OCI-LY3 (cell line): ENCODE results near the gene AKAP1.

ENCODE experiments used
- H2AFZ ChIP-seq: fragments of 200-600, 300-600 bp; shearing (Covaris generic); 2 replicates; pipeline ENCODE4 v1.6.0; 2014; ENCODE audit warnings: antibody characterized with exemption, low read depth, low read length
- H3K27ac ChIP-seq: fragments of 200-600, 300-600 bp; sonication (generic); 2 replicates; pipeline ENCODE4 v1.5.1; 2014; ENCODE audit warnings: mild to moderate bottlenecking, low read length, moderate library complexity, mixed read lengths
- H3K27me3 ChIP-seq: fragments of 200-600, 300-600 bp; sonication (generic); 2 replicates; pipeline ENCODE4 v1.6.1; 2014; ENCODE audit warnings: low read depth, low read length, mixed read lengths
- H3K36me3 ChIP-seq: fragments of 200-600, 300-600 bp; sonication (generic); replicated peaks from 2 replicates; pipeline ENCODE3; 2014; ENCODE audit warnings: low read depth, low read length, mixed read lengths
- H3K4me1 ChIP-seq: fragments of 300-600, 200-600 bp; sonication (generic); 2 replicates; pipeline ENCODE4 v1.6.1; 2014; ENCODE audit warnings: low read length, mixed read lengths
- H3K4me2 ChIP-seq: fragments of 200-600, 300-600 bp; sonication (generic); 2 replicates; pipeline ENCODE4 v1.6.1; 2014; ENCODE audit warnings: low read length, mixed read lengths
- H3K4me3 ChIP-seq: fragments of 300-600, 200-600 bp; sonication (generic); 2 replicates; pipeline ENCODE4 v1.5.1; 2014; ENCODE audit warnings: antibody characterized with exemption, mild to moderate bottlenecking, low read length, moderate library complexity
- H3K79me2 ChIP-seq: fragments of 300-600, 200-600 bp; shearing (Covaris generic); 2 replicates; pipeline ENCODE4 v1.6.1; 2014; ENCODE audit warnings: mild to moderate bottlenecking, low read length, mixed read lengths
- H3K9ac ChIP-seq: fragments of 300-600, 200-600 bp; shearing (Covaris generic); 2 replicates; pipeline ENCODE4 v1.6.0; 2014; ENCODE audit warnings: mild to moderate bottlenecking, low read length, moderate library complexity
- H3K9me3 ChIP-seq: fragments of 200-600, 300-600 bp; shearing (Covaris generic); 2 replicates; pipeline ENCODE4 v1.6.1; 2014; ENCODE audit warnings: low read length, mixed read lengths; ENCODE audit not compliant: insufficient read depth
- H4K20me1 ChIP-seq: fragments of 200-600, 300-600 bp; sonication (generic); 2 replicates; pipeline ENCODE4 v1.6.1; 2016; ENCODE audit warnings: low read length, mixed read lengths; ENCODE audit not compliant: insufficient read depth
- CTCF ChIP-seq: fragments of 200-600, 300-600 bp; sonication (generic); IDR thresholded peaks from 2 replicates; pipeline ENCODE4 v1.5.1; 2014; ENCODE audit warnings: antibody characterized with exemption, low read length, low read depth
- EZH2phosphoT487 ChIP-seq: fragments of 200-600 bp; shearing (Covaris generic); IDR thresholded peaks from 2 replicates; pipeline ENCODE4 v1.6.1; 2018; ENCODE audit warnings: antibody characterized with exemption, mixed run types, low read depth

AKAP1 gene

GRCh38 chr17:57108671-57109392 is 23.8 kb downstream of the AKAP1 start:
- H4K20me1 ChIP-seq = peaks cover 12% of the 10 kb centered on the region; the same call in 1 of the 2 replicates
- peaks cover 14% of the 10 kb centered on the region for H3K36me3 ChIP-seq
- no peak overlapping the region for H3K9ac ChIP-seq

DNA sequence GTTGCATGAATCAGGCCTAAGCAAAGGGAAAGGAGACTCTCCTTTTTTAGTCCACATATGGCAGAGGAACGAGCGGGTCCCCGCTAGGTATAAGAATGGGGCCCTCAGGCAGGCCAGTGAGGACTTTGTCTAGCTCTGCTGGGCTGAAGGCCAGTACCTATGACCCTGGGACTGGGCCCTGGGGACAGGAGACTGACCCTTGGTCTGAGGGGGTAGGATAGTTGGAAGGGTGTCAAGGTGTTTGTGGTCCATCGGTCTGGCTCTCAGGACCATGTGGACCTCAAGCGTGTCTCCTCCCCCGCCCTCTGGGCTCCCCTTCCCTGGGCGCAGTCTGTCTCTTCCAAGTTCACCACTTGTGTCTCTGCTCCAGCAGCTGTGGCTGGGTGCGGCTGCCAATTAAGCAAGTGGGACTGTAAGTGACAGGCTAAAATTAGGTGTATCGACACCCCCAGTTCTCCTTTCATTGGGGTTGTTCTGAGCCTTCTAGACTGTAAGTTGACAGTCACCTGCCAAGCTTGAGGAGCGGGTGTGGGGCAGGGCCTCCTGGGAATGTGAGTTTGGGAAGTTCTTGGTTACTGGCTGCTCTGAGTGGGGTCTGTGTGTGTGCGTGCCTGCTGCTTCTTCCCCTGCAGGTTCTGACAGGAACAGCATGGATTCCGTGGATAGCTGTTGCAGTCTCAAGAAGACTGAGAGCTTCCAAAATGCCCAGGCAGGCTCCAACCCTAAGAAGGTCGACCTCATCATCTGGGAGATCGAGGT is 24.5 kb downstream of the AKAP1 start:
- H3K4me1 ChIP-seq = no peaks in the 10 kb centered on the region
- H3K9ac ChIP-seq = no peak overlapping the region
- H2AFZ ChIP-seq = no peak overlapping the region
- H3K36me3 ChIP-seq = peaks cover 19% of the 10 kb centered on the region
- peaks cover 24% of the 10 kb centered on the region for H3K79me2 ChIP-seq
- H3K4me2 ChIP-seq = no peak overlapping the region
- H3K9me3 ChIP-seq = no peaks in the 10 kb centered on the region
- H3K27me3 ChIP-seq = no peaks in the 10 kb centered on the region
- peaks cover 8% of the 10 kb centered on the region; the same call in 1 of the 2 replicates for H4K20me1 ChIP-seq
- H3K4me3 ChIP-seq = no peak overlapping the region
- no peak for TF ChIP-seq EZH2phosphoT487
- no peak for TF ChIP-seq CTCF
- no peak overlapping the region for H3K27ac ChIP-seq

More at GRCh38 chr17:57108671-57109392, 23.8 kb downstream of the AKAP1 start:
- H3K4me1 ChIP-seq = no peaks in the 10 kb centered on the region
- no peak overlapping the region for H3K27ac ChIP-seq
- H3K4me3 ChIP-seq = no peak overlapping the region
- peaks cover 32% of the 10 kb centered on the region for H3K79me2 ChIP-seq
- H3K9me3 ChIP-seq = no peaks in the 10 kb centered on the region
- no peak overlapping the region for H2AFZ ChIP-seq
- H3K4me2 ChIP-seq = no peak overlapping the region
- H3K27me3 ChIP-seq = no peaks in the 10 kb centered on the region
- TF ChIP-seq EZH2phosphoT487 (no peak), CTCF (no peak)

GRCh38 chr17:57110152-57110542 is 25.1 kb downstream of the AKAP1 start:
- Histone ChIP-seq H3K4me2 (no peak overlapping the region), H4K20me1 (peaks cover 8% of the 10 kb centered on the region; the same call in 1 of the 2 replicates), H3K79me2 (peaks cover 18% of the 10 kb centered on the region; the same call in 1 of the 2 replicates), H3K27me3 (no peaks in the 10 kb centered on the region), H2AFZ (no peak overlapping the region), H3K4me1 (no peaks in the 10 kb centered on the region), H3K36me3 (peaks cover 25% of the 10 kb centered on the region), H3K9ac (no peak overlapping the region), H3K27ac (no peak overlapping the region), H3K4me3 (no peak overlapping the region), H3K9me3 (no peaks in the 10 kb centered on the region)
- TF ChIP-seq CTCF = no peak
- no peak for TF ChIP-seq EZH2phosphoT487

DNA sequence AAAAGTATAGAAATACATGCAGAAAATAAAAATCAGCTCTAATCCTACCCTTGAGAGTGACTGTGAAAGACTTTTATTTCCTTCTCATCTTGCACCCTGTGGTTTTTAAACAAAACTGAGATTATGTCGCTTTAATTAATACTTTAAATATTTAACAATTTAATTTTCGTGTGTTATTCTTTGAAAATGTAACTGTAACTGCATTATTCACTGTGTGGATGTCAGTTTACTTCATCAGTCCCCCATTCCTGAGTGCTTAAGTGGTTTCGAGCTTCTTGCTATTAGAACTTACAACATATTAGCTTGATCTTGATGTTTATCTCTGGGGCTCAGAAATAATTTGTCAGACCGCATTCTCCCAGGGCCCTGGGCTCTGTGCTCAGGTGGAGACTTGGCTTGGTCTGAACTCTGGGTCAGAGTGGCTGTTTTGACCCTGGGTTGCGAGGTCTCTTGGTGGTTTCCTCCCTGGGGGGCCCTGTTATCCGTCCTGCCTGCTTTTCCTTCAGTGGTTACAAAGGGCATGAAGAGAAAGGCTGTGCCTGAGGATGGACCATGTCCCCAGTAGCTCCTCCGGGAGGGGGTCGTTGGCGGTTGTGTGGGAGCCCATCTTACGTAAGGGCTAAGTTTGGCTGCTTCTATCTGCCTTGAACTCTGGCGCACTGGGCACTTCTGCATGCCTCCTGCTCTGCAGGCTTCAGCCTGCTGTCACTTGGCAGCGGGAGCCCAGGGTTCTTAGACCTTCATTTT is 25.7 kb downstream of the AKAP1 start:
- Histone ChIP-seq H3K4me2 (no peak overlapping the region), H3K4me1 (no peaks in the 10 kb centered on the region), H3K27me3 (no peaks in the 10 kb centered on the region), H3K27ac (no peak overlapping the region), H4K20me1 (peaks cover 5% of the 10 kb centered on the region; the same call in 1 of the 2 replicates), H3K9me3 (no peaks in the 10 kb centered on the region), H3K79me2 (peaks cover 12% of the 10 kb centered on the region; the same call in 1 of the 2 replicates), H2AFZ (no peak overlapping the region), H3K36me3 (peaks cover 25% of the 10 kb centered on the region), H3K9ac (no peak overlapping the region), H3K4me3 (no peak overlapping the region)
- no peak for TF ChIP-seq EZH2phosphoT487
